ENCODE results near the gene B9D2. TPM values are rescaled to one million over a fixed set of nuclear protein-coding genes. Genes with fewer than 3 reads are reported as not detected.

B9D2 gene
- polyA plus RNA-seq, 3 donors, result 12.2 to 32.5 (median 25.1) TPM

- no peak overlapping the region for H3K9ac ChIP-seq (ENCODE audit: insufficient read depth, low read length, poor library complexity, severe bottlenecking)
Observed at GRCh38 chr19:41332000-41332399, 31.9 kb downstream of the B9D2 start.

GRCh38 chr19:41330946-41331678 lies 32.8 kb downstream of the B9D2 start:
- Histone ChIP-seq H3K27ac (ENCODE audit: low read depth in 1 of 2, low read length in 2 of 2) (peak overlapping the region; percentile 52 to 76), H3K4me2 (replicated peaks; ENCODE audit: extremely low read depth, low read length, poor library complexity, severe bottlenecking) (no peak overlapping the region), H3K9ac (ENCODE audit: insufficient read depth, low read length, poor library complexity, severe bottlenecking) (no peak overlapping the region), H2AFZ (ENCODE audit: insufficient read depth, low read depth, low read length, poor library complexity, severe bottlenecking) (no peak overlapping the region), H4K20me1 (ENCODE audit: insufficient read depth, low read length) (peaks cover 41% of the 10 kb centered on the region), H3K27me3 (ENCODE audit: control insufficient read depth in 2 of 2, insufficient read depth in 2 of 2, low read length in 2 of 2) (no peaks in the 10 kb centered on the region), H3K36me3 (replicated peaks in 1 of 2; ENCODE audit: control insufficient read depth in 1 of 2, insufficient read depth in 2 of 2, low read length in 2 of 2) (peaks cover 29 to 52% of the 10 kb centered on the region in 2 donors), H3K4me1 (ENCODE audit: control insufficient read depth in 1 of 2, insufficient read depth in 2 of 2, low read length in 2 of 2) (peaks cover 92 to 100% of the 10 kb centered on the region in 2 donors), H3K9me3 (replicated peaks in 1 of 2; ENCODE audit: control insufficient read depth in 1 of 2, insufficient read depth in 1 of 2, low read length in 2 of 2) (no peaks in the 10 kb centered on the region), H3K4me3 (replicated peaks in 1 of 3; ENCODE audit: low read depth in 2 of 3, low read length in 3 of 3) (no peak overlapping the region), H3K79me2 (ENCODE audit: insufficient read depth, low read length) (peaks cover 64% of the 10 kb centered on the region)
- Mint-ChIP-seq H3K4me1 (peaks cover 78% of the 10 kb centered on the region), H3K27ac (peak overlapping the region; percentile 31 to 76 (median 55)), H3K27me3 (ENCODE audit: low read depth in 3 of 3) (peaks cover 0 to 4% (median 0%) of the 10 kb centered on the region in 3 donors), H3K36me3 (peaks cover 49 to 71% of the 10 kb centered on the region in 2 donors), H3K9me3 (no peaks in the 10 kb centered on the region), H3K4me3 (no peak overlapping the region)
- 92% methylated on average over 26 of the region's 47 CpGs for WGBS (ENCODE audit: insufficient coverage)
- TF ChIP-seq, protein P1, sequence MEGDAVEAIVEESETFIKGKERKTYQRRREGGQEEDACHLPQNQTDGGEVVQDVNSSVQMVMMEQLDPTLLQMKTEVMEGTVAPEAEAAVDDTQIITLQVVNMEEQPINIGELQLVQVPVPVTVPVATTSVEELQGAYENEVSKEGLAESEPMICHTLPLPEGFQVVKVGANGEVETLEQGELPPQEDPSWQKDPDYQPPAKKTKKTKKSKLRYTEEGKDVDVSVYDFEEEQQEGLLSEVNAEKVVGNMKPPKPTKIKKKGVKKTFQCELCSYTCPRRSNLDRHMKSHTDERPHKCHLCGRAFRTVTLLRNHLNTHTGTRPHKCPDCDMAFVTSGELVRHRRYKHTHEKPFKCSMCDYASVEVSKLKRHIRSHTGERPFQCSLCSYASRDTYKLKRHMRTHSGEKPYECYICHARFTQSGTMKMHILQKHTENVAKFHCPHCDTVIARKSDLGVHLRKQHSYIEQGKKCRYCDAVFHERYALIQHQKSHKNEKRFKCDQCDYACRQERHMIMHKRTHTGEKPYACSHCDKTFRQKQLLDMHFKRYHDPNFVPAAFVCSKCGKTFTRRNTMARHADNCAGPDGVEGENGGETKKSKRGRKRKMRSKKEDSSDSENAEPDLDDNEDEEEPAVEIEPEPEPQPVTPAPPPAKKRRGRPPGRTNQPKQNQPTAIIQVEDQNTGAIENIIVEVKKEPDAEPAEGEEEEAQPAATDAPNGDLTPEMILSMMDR (IDR thresholded peaks at IDR 0.05), result no peak
- intact Hi-C loops (cut with micrococcal nuclease), result no loop called here
- DNase-seq, result no peak

More at GRCh38 chr19:41332000-41332399, 31.9 kb downstream of the B9D2 start:
- peaks cover 74% of the 10 kb centered on the region for H3K4me1 Mint-ChIP-seq
- H3K4me3 ChIP-seq (replicated peaks in 1 of 3; ENCODE audit: low read depth in 2 of 3, low read length in 3 of 3), result no peak overlapping the region
- no peaks in the 10 kb centered on the region for H3K27me3 ChIP-seq (ENCODE audit: control insufficient read depth in 2 of 2, insufficient read depth in 2 of 2, low read length in 2 of 2)
- no peaks in the 10 kb centered on the region for H3K9me3 Mint-ChIP-seq
- H3K4me3 Mint-ChIP-seq, result no peak overlapping the region
- H3K4me1 ChIP-seq (ENCODE audit: control insufficient read depth in 1 of 2, insufficient read depth in 2 of 2, low read length in 2 of 2), result peaks cover 88 to 97% of the 10 kb centered on the region in 2 donors
- DNase-seq, result no peak
- peak overlapping the region in 6 of 7 donors; percentile 27 to 72 (median 53) for H3K27ac Mint-ChIP-seq
- WGBS (ENCODE audit: insufficient coverage), result 100% methylated on average over 16 of the region's 16 CpGs
- H3K36me3 Mint-ChIP-seq, result peaks cover 45 to 72% of the 10 kb centered on the region in 2 donors
- no peak overlapping the region for H3K4me2 ChIP-seq (replicated peaks; ENCODE audit: extremely low read depth, low read length, poor library complexity, severe bottlenecking)
- peaks cover 64% of the 10 kb centered on the region for H3K79me2 ChIP-seq (ENCODE audit: insufficient read depth, low read length)
- no peak overlapping the region for H2AFZ ChIP-seq (ENCODE audit: insufficient read depth, low read depth, low read length, poor library complexity, severe bottlenecking)
- H3K36me3 ChIP-seq (replicated peaks in 1 of 2; ENCODE audit: control insufficient read depth in 1 of 2, insufficient read depth in 2 of 2, low read length in 2 of 2), result peaks cover 37 to 60% of the 10 kb centered on the region in 2 donors
- peaks cover 41% of the 10 kb centered on the region for H4K20me1 ChIP-seq (ENCODE audit: insufficient read depth, low read length)
- no peaks in the 10 kb centered on the region for H3K9me3 ChIP-seq (replicated peaks in 1 of 2; ENCODE audit: control insufficient read depth in 1 of 2, insufficient read depth in 1 of 2, low read length in 2 of 2)
- H3K27ac ChIP-seq (ENCODE audit: low read depth in 1 of 2, low read length in 2 of 2), result peak overlapping the region; percentile 29 to 68
- peaks cover 0 to 4% (median 0%) of the 10 kb centered on the region in 3 donors for H3K27me3 Mint-ChIP-seq (ENCODE audit: low read depth in 3 of 3)
- TF ChIP-seq, protein P1 (IDR thresholded peaks at IDR 0.05), result no peak
- intact Hi-C loops (cut with micrococcal nuclease), result no loop called here
